GM21360 (cell line): Measurements from ENCODE around the gene CXCL6.

Source experiments
- ATAC-seq: cut with Tn5 transposase; IDR thresholded peaks from one replicate; pipeline ENCODE4 v1.9.1; 2021; ENCODE audit warnings: mild to moderate bottlenecking, moderate library complexity; ENCODE audit not compliant: unreplicated experiment

CXCL6 gene

DNA sequence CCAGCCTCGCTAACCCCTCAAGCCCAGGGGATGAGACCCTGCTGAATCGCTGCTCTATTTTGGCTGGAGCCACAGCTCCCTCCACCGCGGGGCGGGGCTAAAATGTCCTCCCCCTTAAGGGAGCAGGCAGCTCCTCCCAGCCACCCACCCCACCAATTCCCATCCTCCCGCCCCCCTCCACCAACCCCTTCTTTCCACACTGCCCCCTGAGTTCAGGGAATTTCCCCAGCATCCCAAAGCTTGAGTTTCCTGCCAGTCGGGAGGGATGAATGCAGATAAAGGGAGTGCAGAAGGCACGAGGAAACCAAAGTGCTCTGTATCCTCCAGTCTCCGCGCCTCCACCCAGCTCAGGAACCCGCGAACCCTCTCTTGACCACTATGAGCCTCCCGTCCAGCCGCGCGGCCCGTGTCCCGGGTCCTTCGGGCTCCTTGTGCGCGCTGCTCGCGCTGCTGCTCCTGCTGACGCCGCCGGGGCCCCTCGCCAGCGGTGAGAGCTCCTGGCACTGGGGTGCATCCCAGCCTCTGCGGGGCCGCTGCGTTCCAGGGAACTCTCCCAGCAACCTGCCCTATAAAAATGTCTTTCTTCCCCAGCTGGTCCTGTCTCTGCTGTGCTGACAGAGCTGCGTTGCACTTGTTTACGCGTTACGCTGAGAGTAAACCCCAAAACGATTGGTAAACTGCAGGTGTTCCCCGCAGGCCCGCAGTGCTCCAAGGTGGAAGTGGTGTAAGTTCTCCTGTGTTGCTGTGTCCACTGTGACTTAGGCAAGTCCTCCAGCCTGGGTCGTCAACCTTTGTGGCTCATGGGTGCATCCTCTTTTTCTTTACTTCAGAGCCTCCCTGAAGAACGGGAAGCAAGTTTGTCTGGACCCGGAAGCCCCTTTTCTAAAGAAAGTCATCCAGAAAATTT, at the start of gene CXCL6:
CXCL6 (plus strand) TSS at position 306 of the 907 bp plus-strand sequence; CDS start at position 379, 73 bp downstream.
- no peak for ATAC-seq

- no peak for ATAC-seq
Observed at GRCh38 chr4:73788411-73788810, 48.1 kb upstream of the CXCL6 start.

- ATAC-seq = no peak
Observed at GRCh38 chr4:73798842-73799241, 37.6 kb upstream of the CXCL6 start.

DNA sequence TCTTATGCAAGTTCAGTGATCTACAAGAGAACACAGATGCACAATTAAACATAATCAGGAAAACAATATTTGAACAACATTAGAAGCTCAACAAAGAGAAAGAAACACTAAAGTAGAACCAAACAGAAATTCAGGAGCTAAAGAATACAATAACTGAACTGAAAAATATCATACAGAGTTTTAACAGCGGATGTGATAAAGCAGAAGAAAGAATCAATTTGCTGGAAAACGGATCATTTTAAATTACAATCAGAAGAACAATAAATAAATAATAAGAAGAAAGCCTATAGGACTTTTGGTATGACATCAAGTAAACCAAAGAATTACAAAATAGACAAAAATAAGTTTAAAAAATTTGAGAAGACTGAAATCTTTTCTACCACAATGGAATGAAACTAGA, 36.3 kb upstream of the CXCL6 start:
- no peak for ATAC-seq

DNA sequence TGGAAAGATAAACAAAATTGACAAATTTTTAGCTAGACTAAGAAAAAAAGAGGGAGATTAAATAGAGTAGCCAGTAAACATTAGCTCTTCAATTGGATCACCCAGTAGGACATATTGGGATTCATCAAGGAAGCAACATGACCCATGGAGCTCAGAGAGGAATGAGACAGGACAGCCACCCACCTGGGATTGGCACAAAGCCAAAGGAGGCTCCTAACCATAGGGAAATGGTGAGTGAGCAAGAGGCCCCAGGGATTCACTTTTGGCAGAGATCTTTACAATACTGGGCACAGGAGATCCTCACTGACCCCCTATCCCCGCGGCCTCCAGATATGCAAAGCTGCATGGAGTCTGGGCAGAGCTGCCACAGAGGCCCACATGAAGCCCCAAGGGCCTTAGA, 34.8 kb upstream of the CXCL6 start:
- ATAC-seq = no peak

GRCh38 chr4:73803213-73803612, 33.3 kb upstream of the CXCL6 start:
- no peak for ATAC-seq

GRCh38 chr4:73810191-73810590, 26.3 kb upstream of the CXCL6 start:
- no peak for ATAC-seq

GRCh38 chr4:73811841-73812240, 24.6 kb upstream of the CXCL6 start:
- ATAC-seq = no peak

GRCh38 chr4:73814679-73815078, 21.8 kb upstream of the CXCL6 start:
- no peak for ATAC-seq

- no peak for ATAC-seq
Observed at GRCh38 chr4:73815145-73815544, 21.3 kb upstream of the CXCL6 start.

DNA sequence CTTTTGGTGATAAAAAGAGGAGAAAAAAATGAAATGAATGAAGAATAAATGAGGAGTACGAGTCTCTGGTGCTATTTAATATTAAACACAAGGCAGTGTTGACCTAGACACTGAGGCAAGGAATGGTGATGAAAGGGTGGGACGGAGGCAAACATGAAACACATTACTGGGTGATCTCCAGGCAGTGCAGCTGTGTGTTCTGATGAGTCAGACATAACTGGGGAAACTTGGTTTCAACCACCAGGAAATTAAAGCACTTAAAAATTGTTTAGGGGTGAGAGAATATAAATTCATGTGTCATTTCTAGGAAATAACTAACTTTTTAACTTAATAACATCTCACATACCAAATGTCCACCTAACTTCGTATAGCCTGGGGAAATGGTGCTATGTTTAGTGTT, 19.7 kb upstream of the CXCL6 start:
- ATAC-seq = no peak

DNA sequence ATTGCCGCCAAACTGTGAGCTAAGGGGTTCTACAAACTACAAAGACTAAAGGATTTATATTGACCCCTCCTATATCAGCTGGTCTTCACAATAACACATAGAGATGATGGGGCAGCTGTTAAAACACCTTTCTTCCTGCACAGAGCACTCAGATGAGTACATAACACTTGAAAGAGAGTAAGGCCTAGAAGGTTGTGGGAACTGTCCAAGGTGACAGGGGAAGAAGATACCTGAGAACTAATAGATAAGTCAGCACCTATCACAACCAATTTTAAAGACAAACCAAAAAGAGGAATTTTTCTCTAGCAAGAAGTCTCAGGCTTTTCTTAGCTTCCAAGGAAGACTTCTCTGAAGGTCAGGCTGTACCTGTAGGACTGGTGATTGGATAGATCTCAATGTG, 19.1 kb upstream of the CXCL6 start:
- no peak for ATAC-seq

GRCh38 chr4:73821325-73821724, 15.2 kb upstream of the CXCL6 start:
- no peak for ATAC-seq

GRCh38 chr4:73822389-73822788, 14.1 kb upstream of the CXCL6 start:
- no peak for ATAC-seq

- ATAC-seq = no peak
Observed at GRCh38 chr4:73822812-73823504, 13.5 kb upstream of the CXCL6 start.

- ATAC-seq = no peak
Observed at GRCh38 chr4:73823760-73824159, 12.7 kb upstream of the CXCL6 start.

- no peak for ATAC-seq
Observed at GRCh38 chr4:73828956-73829355, 7.5 kb upstream of the CXCL6 start.

GRCh38 chr4:73831569-73831968, 4.9 kb upstream of the CXCL6 start:
- ATAC-seq = no peak

DNA sequence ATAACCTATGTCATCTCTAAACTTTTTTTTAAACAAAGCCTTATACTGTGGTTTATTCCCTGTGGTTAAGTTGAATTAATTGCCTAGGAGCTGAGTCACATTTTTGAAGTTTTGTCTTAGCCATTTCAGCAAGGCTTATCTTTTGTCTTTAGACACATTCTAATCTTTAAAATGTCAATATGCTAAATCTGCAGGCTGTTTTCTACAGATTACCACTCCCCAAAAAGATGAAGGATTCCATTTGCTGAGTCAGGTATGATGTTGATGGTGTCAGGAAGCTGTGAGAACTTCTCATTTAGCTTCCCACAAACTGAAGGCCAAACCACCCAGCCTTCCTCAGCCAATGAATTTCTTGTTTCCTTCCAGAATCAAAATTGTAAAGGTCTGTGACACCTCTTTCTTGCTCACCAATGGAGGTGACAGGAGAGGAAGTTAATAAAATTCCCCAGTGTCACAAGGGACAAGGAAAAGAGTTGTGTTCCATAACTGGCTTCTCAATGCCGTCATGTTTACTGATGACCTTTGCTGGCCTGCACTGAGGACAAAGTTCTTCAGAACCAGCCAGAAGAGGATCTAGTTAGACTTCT, 3.7 kb upstream of the CXCL6 start:
- no peak for ATAC-seq

DNA sequence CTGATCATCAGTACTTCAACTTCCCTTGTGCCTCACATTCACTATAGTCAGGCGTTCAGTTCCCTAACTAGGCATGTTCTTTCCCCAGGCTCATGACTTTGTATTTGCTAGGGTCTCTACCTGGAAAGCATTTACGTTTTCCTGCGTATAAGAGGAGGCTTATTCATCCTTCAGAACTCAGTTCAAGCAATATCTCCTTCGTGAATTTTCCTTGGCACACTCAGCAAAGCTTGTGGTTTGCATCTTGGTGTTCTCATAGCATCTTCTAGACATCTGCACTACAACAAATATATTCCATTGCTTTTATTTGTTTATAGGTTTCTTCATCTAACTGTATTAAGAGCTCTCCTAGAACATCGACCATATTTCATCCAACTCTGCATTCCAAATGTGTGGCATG, 2.6 kb downstream of the CXCL6 start:
- ATAC-seq = no peak

- no peak for ATAC-seq
Observed at GRCh38 chr4:73839715-73840114, 3.2 kb downstream of the CXCL6 start.
